Prostate gland (tissue), 2 donors: Measurements from ENCODE around the gene BHLHE41.

Source experiments
- CTCF ChIP-seq, 4 experiments: fragments of 200-600 bp in 2 of 4; fragments of 450-650 bp in 2 of 4; sonication (generic) in 2 of 4; IDR thresholded peaks; 1 replicate in 3 of 4; 2 replicates in 1 of 4; pipeline ENCODE4 v1.5.1; 2016 to 2019; ENCODE audit warnings: antibody characterized with exemption in 4 of 4, mild to moderate bottlenecking in 2 of 4, moderate library complexity in 2 of 4
- POLR2A ChIP-seq: fragments of 450-650 bp; IDR thresholded peaks from one replicate; pipeline ENCODE4 v1.6.1; 2016; ENCODE audit warnings: antibody characterized with exemption, mild to moderate bottlenecking
- POLR2AphosphoS5 ChIP-seq: sonication (generic); formaldehyde crosslinking; IDR thresholded peaks from one replicate; pipeline ENCODE4 v1.6.1; 2017; ENCODE audit warnings: antibody characterized with exemption

GRCh38 chr12:26122681-26123481 is 2.0 kb downstream of the BHLHE41 start:
- TF ChIP-seq POLR2A = no peak
- peak in 3 of 4 experiments; percentile 26 to 44 (median 29) for TF ChIP-seq CTCF (IDR thresholded peaks at IDR 0.05)
- peak; percentile 36 for TF ChIP-seq POLR2AphosphoS5
